Measurements from ENCODE around the gene NTSR1. TPM values are rescaled to one million over a fixed set of nuclear protein-coding genes. Genes with fewer than 3 reads are reported as not detected.

NTSR1 gene
- total RNA-seq, 2 experiments from 2014 or later: 0.07 to 0.14 TPM

DNA sequence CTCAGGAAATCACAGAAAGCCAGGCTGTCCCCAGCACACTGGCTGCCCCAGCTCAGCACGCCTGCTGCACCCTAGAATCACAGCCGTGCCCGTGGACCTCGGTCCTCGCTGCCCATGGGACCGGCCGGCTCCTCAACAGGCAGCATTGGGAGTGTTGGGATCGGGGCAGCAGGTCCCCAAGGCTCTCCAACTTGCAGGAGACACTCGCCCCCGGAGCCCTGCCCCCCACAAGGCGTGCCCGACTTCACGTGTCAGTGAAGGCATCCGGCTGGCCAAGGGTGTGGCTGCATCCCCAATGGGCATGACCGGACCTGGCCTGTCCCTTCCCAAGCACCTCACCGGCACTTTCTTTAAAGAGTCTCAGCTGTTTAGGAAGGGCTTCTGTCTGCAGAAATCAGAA, 3.0 kb upstream of the NTSR1 start:
- POLR2A ChIA-PET: no interaction called here
- CTCF ChIA-PET: interaction anchor here (0.6 to 0.7 kb wide), 2 partner anchors 12 to 15 kb away, joined by 3 read pairs; no protein-coding TSS in a partner anchor
- ATAC-seq (no peak), DNase-seq (no peak)
- Mint-ChIP-seq H3K9me3 (ENCODE audit: low read depth) (no peaks in the 10 kb centered on the region), H3K4me3 (no peak overlapping the region), H3K36me3 (ENCODE audit: low read depth) (no peaks in the 10 kb centered on the region), H3K27me3 (peaks cover 24% of the 10 kb centered on the region), H3K4me1 (peaks cover 7% of the 10 kb centered on the region), H3K27ac (no peak overlapping the region)
- intact Hi-C loops (cut with DNase I, micrococcal nuclease): no loop called here

DNA sequence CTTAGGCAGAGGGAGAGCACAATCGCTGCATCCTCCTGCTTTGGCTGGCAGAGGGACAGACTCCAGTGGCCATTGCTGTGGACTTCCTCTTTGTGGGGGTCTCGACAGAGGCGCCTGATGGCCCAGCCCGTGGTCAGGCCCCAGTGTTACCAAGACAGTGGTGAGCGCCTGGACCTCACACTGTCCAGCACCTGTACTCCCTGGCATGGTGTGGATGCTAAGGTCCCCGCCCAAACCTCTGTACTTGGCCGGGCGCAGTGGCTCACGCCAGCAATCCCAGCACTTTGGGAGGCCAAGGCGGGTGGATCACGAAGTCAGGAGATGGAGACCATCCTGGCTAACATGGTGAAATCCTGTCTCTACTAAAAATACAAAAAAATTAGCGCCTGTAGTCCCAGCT, 2.3 kb upstream of the NTSR1 start:
- H3K4me1 Mint-ChIP-seq: peaks cover 7% of the 10 kb centered on the region
- DNase-seq (no peak), ATAC-seq (no peak)
- no peaks in the 10 kb centered on the region for H3K36me3 Mint-ChIP-seq (ENCODE audit: low read depth)
- H3K27me3 Mint-ChIP-seq: peaks cover 24% of the 10 kb centered on the region
- no peaks in the 10 kb centered on the region for H3K9me3 Mint-ChIP-seq (ENCODE audit: low read depth)
- no peak overlapping the region for H3K27ac Mint-ChIP-seq
- POLR2A ChIA-PET: no interaction called here
- no peak overlapping the region for H3K4me3 Mint-ChIP-seq
- intact Hi-C loops (cut with DNase I, micrococcal nuclease): no loop called here
- CTCF ChIA-PET: interaction anchor here (0.7 to 1.0 kb wide), 2 partner anchors 14 to 86 kb away, joined by 3 read pairs; no protein-coding TSS in a partner anchor

DNA sequence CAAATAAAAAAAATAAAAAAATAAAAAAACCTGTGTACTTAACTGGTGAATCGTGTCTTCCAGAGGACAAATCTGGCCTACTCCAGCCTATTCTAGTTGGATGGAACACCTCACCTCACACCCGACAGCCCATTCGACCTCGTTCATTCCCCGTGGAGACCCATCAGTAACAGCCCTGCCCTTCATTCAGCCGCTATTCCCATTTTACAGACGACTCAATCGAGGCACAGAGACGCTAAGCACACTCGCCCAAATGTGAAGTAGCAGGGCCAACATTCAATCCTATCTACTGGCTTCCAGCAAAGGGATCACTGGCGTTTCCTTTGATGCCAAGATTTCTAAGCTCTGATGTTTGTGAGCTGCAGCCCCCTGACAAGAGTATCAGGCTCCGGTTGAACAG, 1.8 kb upstream of the NTSR1 start:
- POLR2A ChIA-PET: no interaction called here
- CTCF ChIA-PET: interaction anchor here (1.0 to 1.1 kb wide), 2 partner anchors 12 to 85 kb away, joined by 3 read pairs; no protein-coding TSS in a partner anchor

DNA sequence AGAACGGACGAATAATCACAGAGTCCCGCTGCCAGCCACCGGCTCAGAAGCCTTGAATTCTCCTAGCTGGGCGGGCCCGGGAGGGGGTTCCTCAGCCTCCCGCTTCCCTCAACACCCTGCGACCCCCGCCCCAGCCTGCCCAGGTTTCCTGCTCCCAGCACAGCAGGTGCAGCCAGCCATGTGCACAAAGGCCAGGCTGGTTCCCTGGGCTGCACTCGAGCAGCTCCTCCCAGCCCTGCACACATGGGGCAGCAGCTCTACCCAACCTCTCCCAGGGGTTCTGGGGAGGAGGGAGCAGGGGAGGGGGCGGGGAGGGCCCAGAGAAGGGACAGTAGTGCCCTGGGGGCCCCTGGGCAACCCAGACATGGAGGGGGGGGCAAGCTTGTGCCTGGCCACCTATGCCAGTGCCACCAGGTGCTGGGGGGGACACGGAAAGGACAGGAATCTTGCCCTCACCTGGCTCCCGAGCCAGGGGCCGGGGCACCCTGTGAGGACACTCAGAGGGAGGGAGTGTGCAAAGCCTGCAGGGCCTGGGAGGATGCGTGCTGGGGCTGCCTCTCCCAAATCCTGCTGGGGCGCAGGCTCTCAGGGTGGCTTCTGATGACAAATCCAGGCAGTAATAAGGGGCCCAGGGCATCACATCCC, 1.2 kb upstream of the NTSR1 start:
- ATAC-seq: no peak
- no peaks in the 10 kb centered on the region for H3K9me3 Mint-ChIP-seq (ENCODE audit: low read depth)
- POLR2A ChIA-PET: no interaction called here

More for the DNA sequence above, 1.8 kb upstream of the NTSR1 start:
- ATAC-seq (no peak), DNase-seq (no peak)
- no peak overlapping the region for H3K27ac Mint-ChIP-seq
- H3K4me1 Mint-ChIP-seq: peaks cover 10% of the 10 kb centered on the region
- no peaks in the 10 kb centered on the region for H3K36me3 Mint-ChIP-seq (ENCODE audit: low read depth)
- H3K9me3 Mint-ChIP-seq (ENCODE audit: low read depth): no peaks in the 10 kb centered on the region
- no peak overlapping the region for H3K4me3 Mint-ChIP-seq
- intact Hi-C loops (cut with DNase I, micrococcal nuclease): no loop called here
- peaks cover 24% of the 10 kb centered on the region for H3K27me3 Mint-ChIP-seq

DNA sequence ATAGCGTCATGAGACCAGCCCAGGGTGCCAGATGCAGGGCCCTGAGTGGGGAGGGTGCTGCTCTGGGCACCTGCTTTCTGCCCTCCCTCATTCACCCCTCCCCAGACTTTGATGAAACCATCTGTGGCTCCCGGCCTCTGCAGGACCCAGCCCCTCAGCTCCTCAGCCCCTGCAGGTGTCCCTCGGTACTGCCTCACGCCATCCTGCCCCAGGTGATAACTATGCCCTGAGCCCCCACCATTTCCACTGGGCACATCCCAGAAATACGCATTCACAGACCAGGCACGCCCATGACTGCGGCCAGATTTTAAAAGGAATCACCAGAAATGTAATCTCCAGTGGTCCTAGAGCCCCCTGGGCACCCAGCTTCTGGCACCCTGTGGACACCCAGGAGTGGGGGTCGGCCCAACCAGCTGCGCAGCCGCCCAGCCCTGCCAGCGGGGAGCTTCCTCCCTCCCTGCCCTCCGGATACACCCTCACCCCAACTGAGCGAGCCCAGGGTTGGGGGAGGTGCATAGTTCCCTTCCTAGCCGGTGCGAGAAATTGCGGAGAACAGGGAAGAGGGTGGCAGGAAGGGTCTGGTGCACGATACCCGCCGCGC, 615 bp upstream of the NTSR1 start:
- H3K27me3 Mint-ChIP-seq: peaks cover 24% of the 10 kb centered on the region
- H3K36me3 Mint-ChIP-seq (ENCODE audit: low read depth): no peaks in the 10 kb centered on the region
- H3K9me3 Mint-ChIP-seq (ENCODE audit: low read depth): no peaks in the 10 kb centered on the region
- ATAC-seq: peak; percentile 26
- POLR2A ChIA-PET: no interaction called here
- H3K4me1 Mint-ChIP-seq: peaks cover 10% of the 10 kb centered on the region
- peak overlapping the region; percentile 38 for H3K4me3 Mint-ChIP-seq
- CTCF ChIA-PET: interaction anchor here (0.7 to 1.1 kb wide), 3 partner anchors 14 to 676 kb away, joined by 3 read pairs; no protein-coding TSS in a partner anchor
- intact Hi-C loops (cut with DNase I, micrococcal nuclease): no loop called here
- H3K27ac Mint-ChIP-seq: no peak overlapping the region
- peak; percentile 57 for DNase-seq

More for the DNA sequence above, 1.2 kb upstream of the NTSR1 start:
- Mint-ChIP-seq H3K36me3 (ENCODE audit: low read depth) (no peaks in the 10 kb centered on the region), H3K4me1 (peaks cover 10% of the 10 kb centered on the region), H3K27ac (no peak overlapping the region), H3K4me3 (no peak overlapping the region), H3K27me3 (peaks cover 24% of the 10 kb centered on the region)
- no peak for DNase-seq
- CTCF ChIA-PET: interaction anchor here (1.0 to 1.1 kb wide), 2 partner anchors 13 to 85 kb away, joined by 3 read pairs; no protein-coding TSS in a partner anchor
- intact Hi-C loops (cut with DNase I, micrococcal nuclease): no loop called here

DNA sequence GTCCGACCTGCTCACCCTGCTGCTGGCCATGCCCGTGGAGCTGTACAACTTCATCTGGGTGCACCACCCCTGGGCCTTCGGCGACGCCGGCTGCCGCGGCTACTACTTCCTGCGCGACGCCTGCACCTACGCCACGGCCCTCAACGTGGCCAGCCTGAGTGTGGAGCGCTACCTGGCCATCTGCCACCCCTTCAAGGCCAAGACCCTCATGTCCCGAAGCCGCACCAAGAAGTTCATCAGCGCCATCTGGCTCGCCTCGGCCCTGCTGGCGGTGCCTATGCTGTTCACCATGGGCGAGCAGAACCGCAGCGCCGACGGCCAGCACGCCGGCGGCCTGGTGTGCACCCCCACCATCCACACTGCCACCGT, 885 bp downstream of the NTSR1 start:
- ChIA-PET POLR2A (interaction anchor here (0.5 kb wide), 1 partner anchor 70 kb away, joined by 3 read pairs; no protein-coding TSS in a partner anchor), CTCF (interaction anchor here (1.2 kb wide), 1 partner anchor 98 kb away, joined by 3 read pairs; no protein-coding TSS in a partner anchor)
- Mint-ChIP-seq H3K36me3 (ENCODE audit: low read depth) (no peaks in the 10 kb centered on the region), H3K27me3 (peaks cover 24% of the 10 kb centered on the region), H3K4me1 (peaks cover 7% of the 10 kb centered on the region), H3K27ac (no peak overlapping the region), H3K4me3 (no peak overlapping the region), H3K9me3 (ENCODE audit: low read depth) (no peaks in the 10 kb centered on the region)
- DNase-seq (no peak), ATAC-seq (no peak)
- intact Hi-C loops (cut with DNase I, micrococcal nuclease): no loop called here

DNA sequence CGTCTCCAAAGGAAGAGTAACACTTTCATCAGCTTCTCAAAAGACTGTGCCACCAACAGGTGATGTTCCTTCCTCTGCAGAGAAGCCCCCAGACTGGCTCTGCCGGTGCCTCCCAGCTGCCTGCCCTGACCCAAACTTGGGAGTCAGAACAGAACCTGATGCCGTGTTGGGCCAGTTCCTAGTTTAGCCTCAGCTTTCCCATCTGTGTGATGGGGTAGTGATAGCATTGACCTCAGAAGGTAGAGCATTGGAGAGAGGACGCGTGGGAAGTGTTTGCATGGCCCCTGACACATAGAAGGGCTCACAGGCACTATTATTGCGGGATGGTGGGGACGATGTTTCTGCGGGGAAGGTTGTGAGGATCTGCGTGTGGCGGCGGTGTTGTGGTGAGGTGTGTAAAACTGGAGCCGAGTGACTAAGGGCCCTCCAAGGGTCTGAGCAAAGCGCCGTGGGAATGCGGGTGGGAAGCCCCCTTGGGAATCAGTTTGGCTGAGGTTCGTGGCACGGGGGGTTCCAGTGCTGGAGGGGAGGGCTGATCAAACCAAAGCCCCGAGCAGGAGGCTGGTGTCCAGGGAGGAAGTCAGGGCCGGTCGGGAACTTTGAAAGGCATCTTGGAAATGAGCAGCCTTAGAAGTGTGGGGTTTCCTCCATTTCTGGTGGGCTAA, 1.7 kb downstream of the NTSR1 start:
- POLR2A ChIA-PET: no interaction called here
- Mint-ChIP-seq H3K9me3 (ENCODE audit: low read depth) (no peaks in the 10 kb centered on the region), H3K36me3 (ENCODE audit: low read depth) (no peaks in the 10 kb centered on the region), H3K4me3 (no peak overlapping the region), H3K4me1 (peaks cover 13% of the 10 kb centered on the region), H3K27ac (no peak overlapping the region), H3K27me3 (peaks cover 22% of the 10 kb centered on the region)
- CTCF ChIA-PET: interaction anchor here (0.5 to 1.2 kb wide), 2 partner anchors 20 to 97 kb away, joined by 3 to 4 read pairs; no protein-coding TSS in a partner anchor
- no peak for ATAC-seq
- intact Hi-C loops (cut with DNase I, micrococcal nuclease): no loop called here
- no peak for DNase-seq

DNA sequence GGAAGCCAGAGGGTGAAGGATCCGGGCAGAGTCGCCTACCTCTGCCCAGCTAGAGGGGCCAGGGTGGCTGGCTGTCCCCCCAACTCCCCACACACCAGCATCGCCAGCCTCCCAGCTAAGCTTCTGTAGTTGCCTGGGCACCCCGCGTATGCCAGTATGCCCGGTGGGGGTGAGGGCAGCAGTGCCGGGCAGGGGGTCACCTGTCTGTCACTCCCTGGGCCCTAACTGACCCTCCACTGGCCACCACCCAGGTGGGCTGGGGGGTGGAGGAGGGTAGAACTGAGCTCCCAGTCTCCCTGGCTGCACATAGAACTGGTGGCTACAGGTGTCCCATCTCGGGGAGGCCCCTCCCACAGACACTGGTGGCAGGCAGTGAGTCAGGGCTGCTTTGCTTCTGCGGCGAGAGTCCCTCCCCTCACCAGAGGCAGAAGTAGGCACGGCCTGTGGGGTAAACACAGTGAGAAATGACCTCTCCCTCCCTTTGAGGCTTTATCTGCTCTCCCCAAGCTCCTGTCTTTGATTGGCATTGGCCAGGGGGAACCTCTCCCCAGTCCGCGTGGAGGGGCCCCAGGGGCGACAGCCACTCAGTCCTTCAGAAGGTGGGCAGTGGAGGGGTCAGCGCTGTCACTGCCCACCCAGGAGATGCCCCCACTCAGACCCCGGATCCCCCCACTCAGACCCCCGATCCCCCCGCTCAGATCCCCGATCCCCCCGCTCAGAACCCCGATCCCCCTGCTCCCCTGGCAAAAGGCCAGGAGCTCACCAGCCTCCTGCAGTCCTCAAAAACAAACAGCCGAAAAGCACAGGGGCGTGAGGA, 2.5 kb downstream of the NTSR1 start:
- CTCF ChIA-PET: interaction anchor here (0.5 to 0.9 kb wide), 2 partner anchors 19 to 40 kb away, joined by 3 to 4 read pairs; no protein-coding TSS in a partner anchor
- Mint-ChIP-seq H3K36me3 (ENCODE audit: low read depth) (no peaks in the 10 kb centered on the region), H3K27ac (no peak overlapping the region), H3K27me3 (peaks cover 22% of the 10 kb centered on the region), H3K4me1 (peaks cover 19% of the 10 kb centered on the region), H3K9me3 (ENCODE audit: low read depth) (no peaks in the 10 kb centered on the region), H3K4me3 (no peak overlapping the region)
- ATAC-seq (peak; percentile 80), DNase-seq (peak; percentile 69)
- intact Hi-C loops (cut with DNase I, micrococcal nuclease): no loop called here
- POLR2A ChIA-PET: no interaction called here

DNA sequence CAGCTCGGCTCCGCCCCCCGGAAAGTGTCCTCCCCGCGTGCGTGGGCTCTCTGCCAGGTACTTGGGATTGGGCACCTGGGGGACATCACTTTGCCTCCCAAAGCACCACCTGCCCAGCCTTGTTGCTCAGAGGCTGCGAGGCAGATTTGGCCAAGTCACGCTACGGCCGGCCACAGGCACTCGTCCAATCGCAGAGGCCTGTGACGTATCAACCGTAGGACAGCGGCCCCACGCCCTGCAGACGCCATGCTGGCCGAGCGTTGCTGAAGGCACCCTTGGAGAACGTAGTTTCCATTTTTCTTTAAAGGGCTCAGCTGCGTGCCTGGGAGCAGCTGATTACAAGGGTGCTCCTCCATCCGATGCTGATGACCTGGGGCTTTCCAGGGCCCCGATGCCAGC, 3.1 kb downstream of the NTSR1 start:
- ATAC-seq (no peak), DNase-seq (no peak)
- H3K27ac Mint-ChIP-seq: no peak overlapping the region
- CTCF ChIA-PET: interaction anchor here (0.9 kb wide), 1 partner anchor 39 kb away, joined by 3 read pairs; no protein-coding TSS in a partner anchor
- intact Hi-C loops (cut with DNase I, micrococcal nuclease): no loop called here
- POLR2A ChIA-PET: no interaction called here
- peaks cover 25% of the 10 kb centered on the region for H3K4me1 Mint-ChIP-seq
- no peak overlapping the region for H3K4me3 Mint-ChIP-seq
- H3K27me3 Mint-ChIP-seq: peaks cover 22% of the 10 kb centered on the region
- no peaks in the 10 kb centered on the region for H3K9me3 Mint-ChIP-seq (ENCODE audit: low read depth)
- no peaks in the 10 kb centered on the region for H3K36me3 Mint-ChIP-seq (ENCODE audit: low read depth)

DNA sequence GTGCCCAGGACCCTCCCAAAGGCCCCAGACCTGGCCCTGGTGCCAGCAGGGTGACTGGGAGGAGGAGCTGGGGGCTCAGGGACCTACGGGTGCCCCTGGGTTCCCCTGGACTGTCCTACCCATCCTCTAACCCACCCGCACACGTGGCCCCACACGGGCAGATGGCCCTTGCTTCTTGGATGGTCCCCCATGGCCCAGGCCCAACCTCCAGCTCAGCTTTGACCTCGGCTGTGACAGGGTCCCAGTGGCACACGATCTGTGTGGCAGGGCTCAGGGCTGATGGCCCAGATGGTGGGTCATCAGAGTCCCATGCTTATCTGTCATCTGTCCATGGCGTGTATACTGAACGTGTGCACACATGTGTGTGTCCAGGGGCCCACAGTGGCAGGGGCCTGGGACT, 4.0 kb downstream of the NTSR1 start:
- no peak overlapping the region for H3K27ac Mint-ChIP-seq
- DNase-seq: no peak
- no peak overlapping the region for H3K4me3 Mint-ChIP-seq
- intact Hi-C loops (cut with DNase I, micrococcal nuclease): no loop called here
- H3K9me3 Mint-ChIP-seq (ENCODE audit: low read depth): no peaks in the 10 kb centered on the region
- ChIA-PET POLR2A (no interaction called here), CTCF (no interaction called here)
- no peak for ATAC-seq
- peaks cover 31% of the 10 kb centered on the region for H3K4me1 Mint-ChIP-seq
- H3K27me3 Mint-ChIP-seq: peaks cover 19% of the 10 kb centered on the region
- H3K36me3 Mint-ChIP-seq (ENCODE audit: low read depth): no peaks in the 10 kb centered on the region

DNA sequence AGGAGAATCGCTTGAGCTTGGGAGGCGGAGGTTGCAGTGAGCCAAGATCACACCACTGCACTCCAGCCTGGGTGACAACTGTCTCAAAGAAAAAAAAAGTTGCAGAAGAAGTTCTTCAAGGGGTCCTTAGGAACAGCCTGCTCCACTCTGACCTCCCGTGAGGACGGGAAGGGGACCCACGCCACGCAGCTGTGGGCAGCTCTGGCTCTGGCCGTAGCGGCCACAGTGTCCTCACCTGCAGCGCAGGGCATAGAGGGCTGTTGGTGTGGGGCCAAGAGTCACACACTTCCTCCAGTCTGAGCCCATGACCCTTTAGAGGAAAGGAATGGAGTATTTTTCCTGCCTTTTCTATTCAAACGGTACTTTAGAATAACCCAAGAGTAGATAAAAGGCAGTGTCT, 5.4 kb downstream of the NTSR1 start:
- intact Hi-C loops (cut with DNase I, micrococcal nuclease): no loop called here
- ATAC-seq: no peak
- no peak for DNase-seq
- Mint-ChIP-seq H3K36me3 (ENCODE audit: low read depth) (no peaks in the 10 kb centered on the region), H3K4me3 (no peak overlapping the region), H3K27me3 (peaks cover 14% of the 10 kb centered on the region), H3K9me3 (ENCODE audit: low read depth) (no peaks in the 10 kb centered on the region), H3K4me1 (peaks cover 29% of the 10 kb centered on the region), H3K27ac (no peak overlapping the region)
- POLR2A ChIA-PET: no interaction called here
- CTCF ChIA-PET: no interaction called here

All from activated CD4-positive, alpha-beta T cell treated with anti-CD3 and anti-CD28 coated beads for 36 hours (primary cell).